ENCODE results near the gene CAVIN1.
"Not testable (repeated sequence)": the region's sequence is repeated elsewhere in the genome, so short reads cannot be mapped to it uniquely, and the experiment has no call there.

Gene CAVIN1

DNA sequence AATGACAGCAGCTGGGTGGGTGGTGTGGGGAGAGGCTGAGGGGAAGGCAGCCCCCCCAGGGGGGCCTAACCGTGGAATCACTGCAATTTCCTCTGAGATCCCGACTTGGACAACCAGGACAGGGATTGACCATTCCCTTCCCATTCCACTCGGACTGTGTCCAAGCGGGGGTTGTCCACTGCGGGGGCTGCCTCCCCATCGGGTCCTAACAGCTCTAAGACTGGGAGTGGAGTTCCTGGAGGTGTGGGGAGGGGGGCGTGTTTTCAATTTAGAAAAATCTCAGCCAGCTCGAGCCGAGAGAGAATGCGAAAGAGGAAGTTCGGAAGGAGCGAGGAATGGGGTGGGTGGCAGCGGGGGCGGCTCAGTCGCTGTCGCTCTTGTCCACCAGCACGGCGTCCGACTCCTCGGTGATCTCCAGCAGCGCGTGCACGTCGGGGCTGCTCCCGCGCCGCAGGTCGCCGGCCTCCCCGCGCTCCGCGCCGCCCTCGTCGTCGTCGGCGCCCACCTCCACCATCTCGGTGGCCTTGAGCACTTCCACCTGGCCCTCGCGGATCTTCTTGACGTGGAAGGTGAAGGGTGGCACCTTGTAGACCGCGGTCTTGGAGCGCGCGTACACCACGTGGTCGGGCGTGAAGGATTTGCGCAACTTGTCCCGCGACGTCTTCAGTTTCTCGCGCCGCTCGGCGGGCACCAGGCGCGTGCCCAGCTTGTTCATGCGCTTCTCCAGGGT is 18.6 kb downstream of the CAVIN1 start:
- DNase-seq: no peak

- DNase-seq: peak; percentile 17
These were observed 19.9 kb downstream of the CAVIN1 start for GRCh38 chr17:42403150-42403549.

GRCh38 chr17:42402117-42402516 is 20.9 kb downstream of the CAVIN1 start:
- no peak for DNase-seq

GRCh38 chr17:42400844-42401375 is 22.1 kb downstream of the CAVIN1 start:
- DNase-seq: not testable (repeated sequence)

GRCh38 chr17:42399948-42400843 is 22.9 kb downstream of the CAVIN1 start:
- DNase-seq: no peak

GRCh38 chr17:42399121-42399520 is 23.9 kb downstream of the CAVIN1 start:
- peak; percentile 93 for DNase-seq

DNA sequence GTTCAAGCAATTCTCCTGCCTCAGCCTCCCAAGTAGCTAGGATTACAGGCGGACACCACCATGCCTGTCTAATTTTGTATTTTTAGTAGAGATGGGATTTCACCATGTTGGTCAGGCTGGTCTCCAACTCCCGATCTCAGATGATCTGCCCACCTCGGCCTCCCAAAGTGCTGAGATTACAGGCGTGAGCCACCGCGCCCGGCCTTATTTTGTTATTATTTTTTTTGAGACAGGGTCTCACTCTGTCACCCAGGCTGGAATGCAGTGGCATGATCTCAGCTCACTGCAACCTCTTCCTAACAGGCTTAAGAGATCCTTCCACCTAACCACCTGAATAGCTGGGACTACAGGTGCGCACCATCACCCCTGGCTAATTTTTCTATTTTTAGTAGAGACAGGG is 27.5 kb downstream of the CAVIN1 start:
- DNase-seq: not testable (repeated sequence)

DNA sequence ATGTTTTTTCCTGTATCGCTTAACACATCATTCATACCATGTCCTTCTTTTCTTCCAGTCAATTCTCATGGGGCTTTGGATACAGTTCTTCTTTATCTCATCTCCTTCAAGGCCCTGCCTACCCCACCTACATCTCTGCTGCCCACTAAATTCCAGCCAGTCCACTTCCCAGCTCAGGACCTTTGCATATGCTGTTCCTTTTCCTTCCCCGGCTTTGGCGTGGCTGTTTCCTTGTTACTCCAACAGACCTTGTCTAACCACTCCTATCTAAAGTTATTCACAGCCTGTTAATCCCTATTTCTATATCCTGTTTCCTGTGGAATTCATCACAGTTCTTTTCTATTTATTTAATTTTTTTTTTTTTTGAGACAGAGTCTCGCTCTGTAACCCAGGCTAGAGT is 28.2 kb downstream of the CAVIN1 start:
- DNase-seq: no peak

GRCh38 chr17:42392692-42393415 is 30.2 kb downstream of the CAVIN1 start:
- no peak for DNase-seq

- not testable (repeated sequence) for DNase-seq
These were observed 31.6 kb downstream of the CAVIN1 start for GRCh38 chr17:42391439-42391838.

DNA sequence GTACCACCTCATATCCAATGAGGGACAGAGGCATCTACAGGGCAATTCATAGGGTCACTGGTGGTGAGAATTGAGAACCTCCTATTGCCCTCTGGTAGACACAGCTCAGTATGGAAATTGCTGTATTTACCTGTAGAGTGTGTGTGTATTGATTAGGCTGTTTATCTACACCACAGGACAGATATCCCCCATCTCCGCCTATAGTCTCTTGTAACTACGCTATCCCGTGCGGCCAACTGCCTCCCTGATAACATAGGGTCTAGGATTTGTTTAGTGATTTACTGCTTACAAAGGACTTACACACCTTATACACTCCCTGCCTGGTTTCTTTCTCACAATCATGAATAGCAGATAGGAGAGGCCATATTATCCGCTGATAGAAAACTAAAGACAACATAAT is 33.2 kb downstream of the CAVIN1 start:
- DNase-seq: no peak

DNA sequence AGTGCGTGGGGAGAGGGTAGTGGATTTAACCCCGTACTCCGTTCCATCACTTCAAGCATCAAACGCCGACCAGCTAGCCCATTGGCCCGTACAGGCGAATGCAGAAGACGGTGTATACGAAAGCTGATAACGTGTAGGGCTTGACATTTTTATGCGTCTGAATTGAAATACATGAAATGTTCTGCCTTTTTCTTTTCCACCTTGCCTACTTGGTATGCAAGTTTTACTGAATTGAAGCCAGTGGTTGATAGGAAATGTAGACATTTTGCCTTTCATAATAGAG is 34.0 kb downstream of the CAVIN1 start:
- no peak for DNase-seq

GRCh38 chr17:42388381-42389134 is 34.5 kb downstream of the CAVIN1 start, which contains the start of gene STAT3:
STAT3 (minus strand) TSS chr17:42388442; CDS start chr17:42348516, 39,926 bp downstream.
- peak; percentile 99 for DNase-seq

DNA sequence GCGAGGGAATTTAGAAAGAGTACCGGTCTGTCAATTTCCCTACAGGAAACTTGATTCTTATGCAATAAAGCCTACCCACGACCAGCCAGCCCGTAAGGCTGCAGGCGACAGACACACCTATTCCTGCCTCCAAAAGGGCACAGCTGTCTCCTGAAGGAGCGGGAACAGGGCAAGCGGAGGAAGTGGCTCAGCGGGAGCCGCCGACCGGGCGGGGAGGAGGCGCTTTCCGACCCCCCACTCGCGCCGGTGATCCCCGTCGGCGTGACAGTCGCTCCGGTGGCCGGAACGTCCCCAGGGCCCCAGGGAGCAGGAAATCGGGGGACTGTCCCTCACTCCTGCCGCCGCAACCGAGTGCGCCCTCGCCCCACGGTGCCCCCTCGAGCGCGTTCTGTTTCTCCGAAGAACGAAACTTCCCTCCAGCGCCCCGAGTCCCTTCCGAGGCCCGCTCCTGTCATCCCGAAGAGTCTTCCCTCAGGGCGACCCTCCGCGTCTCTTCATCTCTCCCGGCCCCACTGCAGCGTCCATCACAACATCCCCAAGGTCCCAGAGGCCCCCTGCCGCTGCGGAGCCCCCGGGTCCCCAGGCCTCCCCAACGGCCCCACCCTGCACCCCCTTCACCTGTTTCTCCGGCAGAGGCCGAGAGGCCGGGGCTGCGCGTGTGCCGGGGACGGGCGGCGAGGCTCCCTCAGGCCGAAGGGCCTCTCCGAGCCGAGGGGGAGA is 35.2 kb downstream of the CAVIN1 start:
- DNase-seq: no peak

DNA sequence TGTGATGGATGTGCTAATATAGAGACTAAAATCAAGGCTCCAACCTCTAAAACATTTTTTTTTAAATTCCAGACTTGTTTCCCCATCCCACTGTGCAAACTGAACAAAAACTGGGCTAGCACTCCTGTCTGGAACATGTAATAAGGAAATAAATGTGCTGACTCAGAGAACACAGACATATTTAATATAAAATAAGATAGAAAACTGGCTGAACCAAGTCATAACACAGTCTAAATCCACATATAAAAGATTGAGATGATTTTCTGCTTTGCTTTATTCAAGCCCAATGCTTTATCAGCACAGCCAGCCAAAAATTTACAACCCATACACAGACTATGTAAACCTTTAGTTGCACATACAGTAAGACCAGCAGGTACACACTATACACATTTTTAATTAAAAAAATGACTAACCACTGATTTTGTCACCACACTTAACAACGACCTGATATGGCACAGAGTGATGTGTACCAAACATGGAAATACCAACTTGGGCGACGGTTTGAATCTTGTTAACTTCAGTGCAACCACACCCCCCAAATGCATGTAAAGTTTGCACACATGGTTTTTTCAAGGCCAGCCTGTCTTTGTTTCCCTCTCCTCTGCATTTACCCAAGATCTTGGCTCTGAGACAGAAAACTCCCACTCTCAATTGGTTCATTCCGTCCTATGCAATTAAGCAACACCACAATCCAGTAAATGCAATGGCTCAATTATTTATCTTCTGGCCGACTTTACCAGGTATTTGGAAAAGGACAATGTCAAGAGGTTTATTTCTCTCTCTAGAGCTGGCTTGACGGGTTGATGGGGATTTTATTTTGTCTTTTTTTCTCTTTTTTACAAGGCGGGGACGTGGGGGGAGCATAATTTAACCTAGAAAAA is 36.0 kb downstream of the CAVIN1 start:
- DNase-seq: no peak

- DNase-seq: no peak
These were observed 41.2 kb downstream of the CAVIN1 start for GRCh38 chr17:42381898-42382297.

GRCh38 chr17:42380935-42381334 is 42.1 kb downstream of the CAVIN1 start:
- no peak for DNase-seq

DNA sequence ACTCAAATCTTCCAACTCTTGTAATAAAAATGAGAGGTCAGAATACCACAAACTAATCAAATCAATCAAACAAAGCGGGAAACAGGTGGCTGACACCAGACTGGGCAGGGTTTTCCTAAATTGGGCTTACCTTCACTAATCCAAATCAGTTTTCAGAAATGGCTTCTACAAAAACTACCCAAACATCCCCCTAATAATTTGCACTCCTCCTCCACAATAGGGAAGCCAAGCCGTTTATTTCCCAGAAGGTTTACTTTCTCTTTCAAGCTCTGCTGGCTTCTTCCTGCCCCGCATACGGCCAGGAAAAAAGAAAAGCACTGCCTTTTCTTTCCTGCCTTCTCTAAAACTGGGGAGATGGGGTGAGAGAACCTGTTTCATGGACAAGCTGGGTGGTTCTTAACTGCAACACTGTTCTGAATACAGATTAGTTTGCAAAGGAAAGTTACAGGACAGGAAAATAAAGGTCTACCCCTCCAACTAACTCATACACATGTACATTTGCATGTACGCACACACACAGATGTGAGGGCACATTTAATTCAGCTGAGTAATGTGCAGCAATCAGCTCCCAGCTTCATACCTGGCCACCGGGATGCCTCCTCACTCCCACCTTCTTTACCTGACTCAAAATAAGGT is 44.0 kb downstream of the CAVIN1 start:
- no peak for DNase-seq

DNA sequence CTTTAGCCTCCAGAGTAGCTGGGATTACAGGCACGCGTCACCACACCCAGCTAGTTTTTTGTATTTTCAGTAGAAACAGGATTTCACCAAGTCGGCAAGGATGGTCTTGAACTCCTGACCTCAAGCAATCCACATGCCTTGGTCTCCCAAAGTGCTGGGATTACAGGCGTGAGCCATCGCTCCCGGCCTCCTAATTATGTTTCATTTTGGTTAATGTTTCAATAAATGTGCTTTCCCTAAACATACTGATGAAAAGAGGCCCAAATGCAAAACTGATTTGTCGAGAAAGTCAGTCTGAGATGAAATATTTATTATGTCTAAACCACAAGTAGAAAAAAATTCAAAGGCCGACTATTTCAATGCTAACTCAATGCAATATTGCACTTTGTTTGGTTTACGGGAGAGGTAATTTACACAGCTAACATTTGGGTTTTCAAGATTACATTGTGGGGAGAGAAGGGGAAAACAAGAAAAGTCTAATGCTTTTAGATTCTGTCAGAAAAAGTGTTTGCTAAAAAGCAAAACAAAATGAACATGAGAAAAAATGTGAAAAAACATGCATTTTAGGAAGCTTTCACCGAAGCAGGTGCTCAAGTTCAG is 44.6 kb downstream of the CAVIN1 start:
- no peak for DNase-seq

DNA sequence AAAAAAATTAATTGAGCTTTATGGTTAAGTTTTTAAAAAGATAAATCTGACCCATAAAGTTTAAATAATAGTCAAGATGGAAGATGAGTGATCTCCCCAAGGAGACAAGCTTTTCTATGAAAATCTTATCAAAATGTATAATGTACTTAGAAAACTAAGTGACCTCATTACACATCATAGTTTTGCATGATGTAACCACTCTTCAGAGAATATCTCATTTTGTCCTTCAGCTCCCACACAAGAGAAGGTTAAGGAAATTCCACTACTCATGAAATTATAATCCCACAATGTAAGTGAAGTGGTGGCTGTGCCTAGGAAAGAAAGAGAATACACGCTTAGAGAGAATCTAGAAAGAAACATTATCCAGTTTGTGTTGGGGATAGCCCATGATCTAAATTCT is 49.2 kb downstream of the CAVIN1 start:
- DNase-seq: no peak
